Loucy (cell line): ENCODE measurements around the gene SBDS.
"Not testable (repeated sequence)": the region's sequence is repeated elsewhere in the genome, so short reads cannot be mapped to it uniquely, and the experiment has no call there.

Source experiments
- H2AFZ ChIP-seq: fragments of 200-600 bp; sonication (generic); 2 replicates; pipeline ENCODE4 v1.6.0; 2016; ENCODE audit warnings: antibody characterized with exemption, mild to moderate bottlenecking, low read length, moderate library complexity
- H3F3A ChIP-seq: fragments of 200-600 bp; 2 replicates; pipeline ENCODE4 v1.6.0; 2016; ENCODE audit warnings: antibody characterized with exemption, low read depth, mild to moderate bottlenecking
- H3K27me3 ChIP-seq: fragments of 200-600 bp; sonication (generic); 2 replicates; pipeline ENCODE4 v1.6.1; 2014; ENCODE audit warnings: low read length, mild to moderate bottlenecking; ENCODE audit not compliant: insufficient read depth, poor library complexity, severe bottlenecking
- H3K36me3 ChIP-seq: fragments of 200-600 bp; sonication (generic); 2 replicates; pipeline ENCODE4 v1.6.1; 2016; ENCODE audit warnings: low read length; ENCODE audit not compliant: insufficient read depth
- H3K4me1 ChIP-seq: fragments of 200-600 bp; sonication (generic); 2 replicates; pipeline ENCODE4 v1.5.1; 2014; ENCODE audit warnings: low read length, mild to moderate bottlenecking; ENCODE audit not compliant: insufficient read depth, poor library complexity, severe bottlenecking
- H3K4me2 ChIP-seq: fragments of 200-600 bp; sonication (generic); 2 replicates; pipeline ENCODE4 v1.6.0; 2014; ENCODE audit warnings: antibody characterized with exemption, low read length, low read depth, mild to moderate bottlenecking; ENCODE audit not compliant: poor library complexity, severe bottlenecking
- H3K4me3 ChIP-seq: fragments of 200-600 bp; sonication (generic); 2 replicates; pipeline ENCODE4 v1.5.1; 2014; ENCODE audit warnings: low read length, mild to moderate bottlenecking, mixed read lengths; ENCODE audit not compliant: poor library complexity, severe bottlenecking
- H3K79me2 ChIP-seq: fragments of 200-600 bp; sonication (generic); 2 replicates; pipeline ENCODE4 v1.6.1; 2014; ENCODE audit warnings: low read length; ENCODE audit not compliant: insufficient read depth
- H3K9ac ChIP-seq: fragments of 200-600 bp; sonication (generic); 2 replicates; pipeline ENCODE4 v1.6.0; 2014; ENCODE audit warnings: mild to moderate bottlenecking, low read depth, low read length, moderate library complexity; ENCODE audit not compliant: poor library complexity, severe bottlenecking
- H3K9me2 ChIP-seq: fragments of 200-600 bp; sonication (generic); replicated peaks from 2 replicates; pipeline ENCODE4 v1.6.1; 2016; ENCODE audit warnings: low read depth, low read length, mixed read lengths
- H3K9me3 ChIP-seq: fragments of 200-600 bp; sonication (generic); 2 replicates; pipeline ENCODE4 v1.6.1; 2014; ENCODE audit warnings: mild to moderate bottlenecking, antibody characterized with exemption, low read length, low read depth; ENCODE audit not compliant: insufficient read depth
- H4K20me1 ChIP-seq: fragments of 200-600 bp; sonication (generic); 2 replicates; pipeline ENCODE4 v1.6.0; 2014; ENCODE audit warnings: antibody characterized with exemption, low read length, mild to moderate bottlenecking; ENCODE audit not compliant: insufficient read depth, poor library complexity, severe bottlenecking
- TF ChIP-seq, protein P1 (sequence below): fragments of 200-600 bp; sonication (generic); conservative IDR thresholded peaks from 2 replicates; pipeline ENCODE4 v1.5.1; 2014; ENCODE audit warnings: mild to moderate bottlenecking, antibody characterized with exemption, low read length

SBDS gene

DNA sequence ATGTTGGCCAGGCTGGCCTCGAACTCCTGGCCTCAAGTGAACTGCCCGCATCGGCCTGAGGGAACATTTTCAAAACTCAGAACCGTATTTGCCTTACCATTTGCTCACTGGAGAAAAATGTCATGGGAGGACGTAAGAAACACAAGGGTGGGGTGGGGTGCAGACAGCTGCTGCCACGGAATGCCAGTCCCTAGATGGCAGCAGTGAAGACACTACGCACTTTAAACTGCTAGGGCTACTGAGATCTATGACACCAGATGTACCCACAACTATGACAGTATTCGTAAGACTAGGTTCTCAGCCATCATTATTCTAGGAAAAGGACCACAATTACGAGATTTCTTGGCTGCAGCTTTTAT is 716 bp downstream of the SBDS start:
- H4K20me1 ChIP-seq, H3K9me2 ChIP-seq, H3F3A ChIP-seq, H3K36me3 ChIP-seq, H3K4me1 ChIP-seq, H3K9me3 ChIP-seq, H3K27me3 ChIP-seq: not testable (repeated sequence)
- Histone ChIP-seq H3K4me2 (peak overlapping the region; percentile 83), H3K4me3 (peak overlapping the region; percentile 80), H2AFZ (peak overlapping the region; percentile 93), H3K9ac (peak overlapping the region; percentile 78), H3K79me2 (peaks cover 34% of the 10 kb centered on the region)
- TF ChIP-seq, protein P1, sequence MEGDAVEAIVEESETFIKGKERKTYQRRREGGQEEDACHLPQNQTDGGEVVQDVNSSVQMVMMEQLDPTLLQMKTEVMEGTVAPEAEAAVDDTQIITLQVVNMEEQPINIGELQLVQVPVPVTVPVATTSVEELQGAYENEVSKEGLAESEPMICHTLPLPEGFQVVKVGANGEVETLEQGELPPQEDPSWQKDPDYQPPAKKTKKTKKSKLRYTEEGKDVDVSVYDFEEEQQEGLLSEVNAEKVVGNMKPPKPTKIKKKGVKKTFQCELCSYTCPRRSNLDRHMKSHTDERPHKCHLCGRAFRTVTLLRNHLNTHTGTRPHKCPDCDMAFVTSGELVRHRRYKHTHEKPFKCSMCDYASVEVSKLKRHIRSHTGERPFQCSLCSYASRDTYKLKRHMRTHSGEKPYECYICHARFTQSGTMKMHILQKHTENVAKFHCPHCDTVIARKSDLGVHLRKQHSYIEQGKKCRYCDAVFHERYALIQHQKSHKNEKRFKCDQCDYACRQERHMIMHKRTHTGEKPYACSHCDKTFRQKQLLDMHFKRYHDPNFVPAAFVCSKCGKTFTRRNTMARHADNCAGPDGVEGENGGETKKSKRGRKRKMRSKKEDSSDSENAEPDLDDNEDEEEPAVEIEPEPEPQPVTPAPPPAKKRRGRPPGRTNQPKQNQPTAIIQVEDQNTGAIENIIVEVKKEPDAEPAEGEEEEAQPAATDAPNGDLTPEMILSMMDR: peak; percentile 46

DNA sequence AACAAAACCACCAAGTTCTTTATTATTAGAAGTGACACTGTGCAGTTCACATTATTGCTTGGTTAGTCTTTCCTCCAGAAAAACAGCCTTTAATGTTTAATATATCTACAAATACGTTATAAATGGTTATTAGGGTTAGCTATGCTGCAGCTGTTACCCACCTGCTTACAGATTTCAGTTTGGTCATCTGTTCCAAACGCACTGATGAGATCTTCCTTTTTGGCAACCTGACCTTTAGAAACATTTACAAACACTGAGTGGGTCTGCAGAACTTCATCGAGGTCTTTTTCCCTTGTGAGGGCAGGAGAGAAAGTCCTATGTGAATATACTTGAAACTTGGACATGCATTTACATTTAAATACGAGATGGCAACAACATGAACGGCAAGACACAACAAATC is 1.3 kb downstream of the SBDS start:
- not testable (repeated sequence) for H3K36me3 ChIP-seq, H4K20me1 ChIP-seq, H3K9me3 ChIP-seq, H3K4me1 ChIP-seq, H2AFZ ChIP-seq, H3K9me2 ChIP-seq, H3F3A ChIP-seq, H3K27me3 ChIP-seq
- Histone ChIP-seq H3K4me2 (peak overlapping the region; percentile 83), H3K4me3 (peak overlapping the region; percentile 80), H3K79me2 (peaks cover 33% of the 10 kb centered on the region), H3K9ac (peak overlapping the region; percentile 78)

GRCh38 chr7:66989552-66989951 is 5.8 kb downstream of the SBDS start:
- H3K79me2 ChIP-seq: peaks cover 20% of the 10 kb centered on the region
- peaks cover 14% of the 10 kb centered on the region; the same call in 1 of the 2 replicates for H3K36me3 ChIP-seq

DNA sequence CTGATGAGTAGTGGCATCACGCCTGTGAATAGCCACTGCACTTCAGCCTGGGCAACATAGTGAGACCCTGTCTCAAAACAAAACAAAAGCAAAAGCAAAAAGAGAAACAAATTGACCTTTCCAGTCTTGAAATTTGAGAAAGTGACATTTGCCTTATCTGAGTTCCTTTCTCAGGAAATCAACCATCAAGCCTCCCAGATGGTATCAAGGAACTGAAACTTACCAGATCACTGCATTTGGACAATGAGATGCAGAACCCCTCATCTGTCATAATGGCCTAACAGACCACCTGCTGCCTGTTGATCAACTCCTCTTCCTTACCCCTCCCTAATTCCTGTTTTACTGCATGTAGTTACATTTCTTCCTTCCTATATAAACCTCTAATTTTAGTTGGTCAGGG is 15.1 kb downstream of the SBDS start:
- H3K4me3 ChIP-seq, H3F3A ChIP-seq, H3K9me2 ChIP-seq, H3K27me3 ChIP-seq, H4K20me1 ChIP-seq, H2AFZ ChIP-seq, H3K79me2 ChIP-seq, H3K4me2 ChIP-seq, H3K9ac ChIP-seq, H3K36me3 ChIP-seq, H3K9me3 ChIP-seq, H3K4me1 ChIP-seq: not testable (repeated sequence)

More at GRCh38 chr7:66989552-66989951, 5.8 kb downstream of the SBDS start:
- not testable (repeated sequence) for H3K9me3 ChIP-seq, H3K4me1 ChIP-seq, H3K4me3 ChIP-seq, H2AFZ ChIP-seq, H3K27me3 ChIP-seq, H3K4me2 ChIP-seq, H4K20me1 ChIP-seq, H3K9me2 ChIP-seq, H3K9ac ChIP-seq, H3F3A ChIP-seq

- H3K4me3 ChIP-seq, H3F3A ChIP-seq, H2AFZ ChIP-seq, H3K36me3 ChIP-seq, H3K9me2 ChIP-seq, H3K79me2 ChIP-seq, H3K9me3 ChIP-seq, H3K9ac ChIP-seq, H3K4me2 ChIP-seq, H3K4me1 ChIP-seq, H3K27me3 ChIP-seq, H4K20me1 ChIP-seq: not testable (repeated sequence)
Observed at GRCh38 chr7:66979013-66979412, 16.4 kb downstream of the SBDS start.

- not testable (repeated sequence) for H3K9ac ChIP-seq, H3F3A ChIP-seq, H3K9me3 ChIP-seq, H3K4me3 ChIP-seq, H3K4me2 ChIP-seq, H4K20me1 ChIP-seq, H3K36me3 ChIP-seq, H3K4me1 ChIP-seq, H3K27me3 ChIP-seq, H2AFZ ChIP-seq, H3K9me2 ChIP-seq, H3K79me2 ChIP-seq
Observed at GRCh38 chr7:66978312-66978711, 17.1 kb downstream of the SBDS start.
